Measurements from ENCODE around the gene BNC2.

Gene BNC2

GRCh38 chr9:16530669-16531642 lies 339.5 kb downstream of the BNC2 start:
- no peak for DNase-seq

GRCh38 chr9:16527573-16527972 lies 342.9 kb downstream of the BNC2 start:
- DNase-seq: no peak

GRCh38 chr9:16526380-16526779 lies 344.1 kb downstream of the BNC2 start:
- no peak for DNase-seq

- no peak for DNase-seq
These were observed 345.6 kb downstream of the BNC2 start for GRCh38 chr9:16524823-16525222.

GRCh38 chr9:16524078-16524477 lies 346.4 kb downstream of the BNC2 start:
- DNase-seq: no peak

GRCh38 chr9:16521868-16522411 lies 348.5 kb downstream of the BNC2 start:
- DNase-seq: no peak

- DNase-seq: no peak
These were observed 351.5 kb downstream of the BNC2 start for GRCh38 chr9:16519001-16519400.

GRCh38 chr9:16516891-16517290 lies 353.6 kb downstream of the BNC2 start:
- no peak for DNase-seq

GRCh38 chr9:16515879-16516301 lies 354.6 kb downstream of the BNC2 start:
- DNase-seq: no peak

GRCh38 chr9:16515207-16515606 lies 355.3 kb downstream of the BNC2 start:
- no peak for DNase-seq

GRCh38 chr9:16514131-16514530 lies 356.3 kb downstream of the BNC2 start:
- no peak for DNase-seq

- DNase-seq: no peak
These were observed 358.2 kb downstream of the BNC2 start for GRCh38 chr9:16512281-16512680.

- no peak for DNase-seq
These were observed 360.0 kb downstream of the BNC2 start for GRCh38 chr9:16510482-16510881.

GRCh38 chr9:16509997-16510396 lies 360.5 kb downstream of the BNC2 start:
- DNase-seq: no peak

GRCh38 chr9:16505199-16505598 lies 365.3 kb downstream of the BNC2 start:
- no peak for DNase-seq

GRCh38 chr9:16501726-16502125 lies 368.7 kb downstream of the BNC2 start:
- DNase-seq: no peak

- DNase-seq: no peak
These were observed 369.3 kb downstream of the BNC2 start for GRCh38 chr9:16501141-16501540.

- DNase-seq: no peak
These were observed 370.1 kb downstream of the BNC2 start for GRCh38 chr9:16500386-16500785.

GRCh38 chr9:16499892-16500291 lies 370.6 kb downstream of the BNC2 start:
- no peak for DNase-seq

- DNase-seq: no peak
These were observed 373.6 kb downstream of the BNC2 start for GRCh38 chr9:16496908-16497307.

- DNase-seq: no peak
These were observed 382.6 kb downstream of the BNC2 start for GRCh38 chr9:16487915-16488314.

GRCh38 chr9:16485575-16486321 lies 384.7 kb downstream of the BNC2 start:
- no peak for DNase-seq

- no peak for DNase-seq
These were observed 385.3 kb downstream of the BNC2 start for GRCh38 chr9:16485160-16485559.

GRCh38 chr9:16484744-16485143 lies 385.7 kb downstream of the BNC2 start:
- no peak for DNase-seq
